ENCODE data around the gene SINHCAF. TPM values are rescaled to one million over a fixed set of nuclear protein-coding genes. Genes with fewer than 3 reads are reported as not detected.

Gene SINHCAF
- total RNA-seq, 1 experiment from 2014 or later = 68.8 TPM

- intact Hi-C loops (cut with micrococcal nuclease; ENCODE audit: unreplicated experiment) (no loop called here), in situ Hi-C loops (cut with HindIII; ENCODE audit: low pct_unique_long_range_greater_than_20kb, low sequenced_read_pairs) (no loop called here)
- H3K4me1 ChIP-seq (ENCODE audit: control insufficient read depth, insufficient read depth, low read length) = no peaks in the 10 kb centered on the region
- no peak for TF ChIP-seq CTCF (IDR thresholded peaks at IDR 0.05)
- H3K36me3 ChIP-seq (ENCODE audit: control insufficient read depth, insufficient read depth, low read length) = no peaks in the 10 kb centered on the region
- ChIA-PET CTCF (no interaction called here), POLR2A (no interaction called here)
- no peak for ATAC-seq
- no peak overlapping the region for H3K4me3 ChIP-seq (ENCODE audit: low read depth in 2 of 2, low read length in 2 of 2)
- no peak overlapping the region for H3K27ac ChIP-seq (ENCODE audit: low read length)
- H3K27me3 ChIP-seq (ENCODE audit: control insufficient read depth, insufficient read depth, low read length) = no peaks in the 10 kb centered on the region
- no peaks in the 10 kb centered on the region for H3K9me3 ChIP-seq (ENCODE audit: control insufficient read depth, insufficient read depth, low read depth, low read length)
- no peak for DNase-seq (ENCODE audit: low read depth, low spot score)
- BruUV-seq (replicated peaks) = no TSS peak
Measured at GRCh38 chr12:31339831-31340622, 14.1 kb upstream of the SINHCAF start.

- no peak for TF ChIP-seq CTCF (IDR thresholded peaks at IDR 0.05)
- no peak for TF ChIP-seq TCF7L2 (IDR thresholded peaks at IDR 0.05; ENCODE audit: low read depth, low read length)
- TF ChIP-seq SIN3A (IDR thresholded peaks at IDR 0.05; ENCODE audit: borderline replicate concordance, insufficient read depth, low read depth, low read length) = no peak
- TF ChIP-seq REST (IDR thresholded peaks at IDR 0.05; ENCODE audit: insufficient read depth in 1 of 2, low read depth in 2 of 2, low read length in 1 of 2) = no peak
- TF ChIP-seq POLR2AphosphoS5 (IDR thresholded peaks at IDR 0.05; ENCODE audit: low read depth, low read length) = no peak
- DNase-seq (ENCODE audit: low read depth, low spot score) (no peak), ATAC-seq (no peak)
- CTCF ChIA-PET = interaction anchor here (0.6 kb wide), 1 partner anchor 718 kb away, joined by 5 read pairs; no protein-coding TSS in a partner anchor
- Histone ChIP-seq H3K4me1 (ENCODE audit: control insufficient read depth, insufficient read depth, low read length) (no peaks in the 10 kb centered on the region), H3K36me3 (ENCODE audit: control insufficient read depth, insufficient read depth, low read length) (no peaks in the 10 kb centered on the region), H3K27me3 (ENCODE audit: control insufficient read depth, insufficient read depth, low read length) (no peaks in the 10 kb centered on the region), H3K4me3 (ENCODE audit: low read depth in 2 of 2, low read length in 2 of 2) (no peak overlapping the region), H3K27ac (ENCODE audit: low read length) (no peak overlapping the region), H3K9me3 (ENCODE audit: control insufficient read depth, insufficient read depth, low read depth, low read length) (no peaks in the 10 kb centered on the region)
- POLR2A ChIA-PET = no interaction called here
- no TSS peak for BruUV-seq (replicated peaks)
- in situ Hi-C loops (cut with HindIII; ENCODE audit: low pct_unique_long_range_greater_than_20kb, low sequenced_read_pairs) (no loop called here), intact Hi-C loops (cut with micrococcal nuclease; ENCODE audit: unreplicated experiment) (no loop called here)
Measured at GRCh38 chr12:31337952-31338351, 12.0 kb upstream of the SINHCAF start.

Measured in Panc1 (cell line).